Fibroblast of skin of back (primary cell): ENCODE measurements around the gene ZHX3.
A peak's percentile ranks its signal among the peaks of the same experiment; 100 is the strongest.
"Not testable (repeated sequence)": the region's sequence is repeated elsewhere in the genome, so short reads cannot be mapped to it uniquely, and the experiment has no call there.

Source experiments
- DNase-seq: peaks from one replicate; pipeline ENCODE4 v3.0.0-alpha.2; 2013

The ZHX3 gene

DNA sequence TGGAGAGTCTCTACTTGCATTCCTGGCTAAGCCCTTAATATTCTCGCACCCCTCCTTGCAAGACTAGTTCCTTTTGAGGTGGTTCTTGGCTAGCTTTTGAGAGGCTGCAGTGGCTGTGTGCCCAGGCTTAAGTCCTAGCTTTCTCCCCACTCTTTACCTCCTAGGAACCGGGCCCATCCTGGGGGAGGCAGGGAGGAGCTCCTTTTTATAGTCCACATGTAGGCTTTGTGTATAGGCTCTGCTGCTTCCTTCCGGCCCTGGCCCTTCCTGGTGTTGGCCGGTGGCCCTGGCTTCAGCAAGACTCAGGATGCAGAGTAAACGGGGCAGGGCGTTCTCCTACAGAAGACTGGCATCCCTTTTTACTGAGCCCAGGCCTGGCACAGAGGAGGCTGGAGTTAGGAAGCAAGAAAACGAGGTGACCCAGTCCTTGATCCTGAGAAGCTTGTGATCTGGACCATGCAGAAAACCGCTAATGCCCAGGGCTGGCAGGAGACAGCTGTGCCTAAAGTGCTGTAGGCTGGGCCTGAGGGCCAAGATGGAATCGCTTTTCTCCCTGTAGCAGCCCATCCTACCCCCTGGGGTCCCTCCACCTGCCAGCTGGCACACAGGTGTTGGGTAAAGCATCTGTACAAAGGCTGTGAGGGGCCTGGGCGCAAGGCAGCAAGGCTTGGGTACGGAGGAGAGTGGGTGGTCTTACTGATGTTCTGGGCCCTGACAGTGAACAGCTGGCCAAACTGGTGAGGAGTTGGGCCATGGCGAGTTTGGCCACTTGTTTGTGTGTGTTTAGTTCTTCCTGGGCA, 171.5 kb downstream of the ZHX3 start:
- DNase-seq = no peak

DNA sequence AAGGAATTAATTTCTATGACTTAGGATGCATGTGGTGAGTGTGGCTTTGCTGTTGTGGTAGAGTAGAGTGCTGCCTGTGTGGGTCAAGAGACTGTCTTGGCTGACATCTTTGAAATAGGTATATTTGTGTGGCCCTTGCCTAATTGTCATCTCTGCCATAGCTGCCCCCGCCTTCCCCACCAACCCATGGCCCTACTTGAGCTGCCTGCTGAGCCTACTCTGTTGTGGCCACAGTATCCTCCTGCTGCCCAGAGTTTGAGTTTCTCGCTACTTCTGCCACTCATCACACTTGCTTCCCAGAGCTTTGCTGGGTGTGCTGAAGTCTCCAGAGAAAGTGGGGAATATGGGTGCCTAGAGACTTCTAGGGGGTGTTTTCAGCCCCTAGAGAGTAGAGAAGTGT, 172.2 kb downstream of the ZHX3 start:
- DNase-seq = no peak

DNA sequence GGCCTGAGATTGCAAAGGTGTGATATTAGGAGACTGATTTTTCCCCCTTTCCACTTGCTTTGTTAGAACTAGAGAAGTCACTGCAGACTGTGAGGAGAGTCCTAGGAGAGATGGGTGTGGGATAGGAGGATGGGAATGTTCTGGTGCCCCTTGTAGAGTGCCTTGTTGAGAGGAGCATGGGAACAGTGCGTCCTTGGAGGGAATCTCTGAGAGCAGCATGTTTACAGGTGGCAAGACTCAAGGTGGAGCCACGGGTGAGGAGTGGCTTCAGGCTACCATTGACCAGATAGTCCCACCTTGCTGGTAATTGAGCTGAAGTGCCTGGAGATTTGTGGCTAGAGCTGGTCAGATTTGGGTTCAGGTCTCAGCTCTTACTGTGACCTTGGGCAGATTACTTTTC, 174.2 kb downstream of the ZHX3 start:
- DNase-seq = no peak

DNA sequence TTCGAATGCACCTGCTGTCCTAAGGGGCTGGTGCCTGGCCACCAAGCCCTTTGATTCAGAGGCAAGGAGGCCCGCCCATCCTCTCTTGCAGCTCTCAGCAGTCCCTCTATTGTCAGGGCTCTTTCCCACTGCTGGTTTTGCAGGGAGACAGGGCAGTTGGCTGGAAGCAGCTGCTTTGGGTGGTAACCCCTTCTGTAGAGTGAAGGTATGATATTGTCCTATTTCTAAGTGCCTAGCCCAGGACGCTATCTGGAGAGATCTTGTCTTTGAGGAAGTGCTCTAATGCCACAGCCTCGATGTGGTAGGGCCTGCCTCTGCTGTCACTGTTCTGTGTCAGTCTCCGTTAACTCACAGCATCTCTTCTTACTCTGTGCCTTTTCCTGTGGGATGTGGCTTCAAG, 174.6 kb downstream of the ZHX3 start:
- DNase-seq = no peak

DNA sequence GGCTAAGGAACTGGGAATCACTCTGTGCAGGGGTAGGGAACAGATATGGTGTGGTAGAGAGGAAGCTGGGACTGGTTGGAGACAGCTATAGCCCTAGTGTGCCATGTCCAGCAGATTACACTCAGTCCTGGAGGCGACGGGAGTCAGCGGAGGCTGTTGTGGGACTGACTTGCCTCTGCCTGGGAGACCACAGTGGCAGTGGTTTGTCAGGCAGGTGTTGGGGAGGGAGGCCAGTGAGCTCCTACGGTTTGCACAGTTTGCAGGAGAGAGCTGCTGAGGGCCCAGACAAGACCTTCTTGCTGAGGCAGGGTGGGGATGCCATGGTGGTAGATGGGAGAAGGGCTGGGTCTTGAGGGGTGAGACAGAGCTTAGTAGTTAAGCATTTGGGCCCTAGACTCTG, 175.3 kb downstream of the ZHX3 start:
- DNase-seq = no peak

DNA sequence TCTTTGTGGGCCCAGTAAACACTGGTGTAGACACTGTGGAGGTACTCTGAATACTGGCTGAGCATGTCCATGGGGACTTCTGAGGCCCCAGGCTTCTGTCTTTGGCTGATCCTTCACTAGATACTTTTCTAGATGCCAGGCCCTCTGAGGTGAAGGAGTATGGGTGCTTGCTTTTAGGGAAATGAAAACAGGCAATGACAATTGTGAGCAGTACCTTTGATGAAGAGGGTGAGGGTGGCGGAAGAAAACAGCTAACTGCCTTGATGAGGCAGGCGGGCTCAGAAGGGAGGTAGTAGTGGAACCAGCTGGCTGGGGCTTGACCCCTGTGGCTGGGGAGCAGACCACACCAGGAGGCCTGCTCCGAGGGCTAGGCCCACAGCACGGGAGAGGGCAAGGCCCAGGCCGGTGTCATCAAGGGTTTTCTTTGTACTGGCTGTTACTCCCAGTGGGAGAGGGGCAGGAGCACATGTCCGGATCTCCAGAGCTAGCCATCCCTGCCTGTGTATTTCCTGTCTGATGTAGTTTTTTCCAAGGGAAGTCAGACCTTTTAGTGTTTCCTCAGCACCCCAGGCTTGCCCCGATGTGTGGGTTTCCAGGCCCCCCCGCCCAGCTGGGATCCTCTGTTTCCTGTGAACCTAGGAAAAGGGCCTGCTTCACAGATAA, 176.2 kb downstream of the ZHX3 start:
- peak; percentile 24 for DNase-seq

DNA sequence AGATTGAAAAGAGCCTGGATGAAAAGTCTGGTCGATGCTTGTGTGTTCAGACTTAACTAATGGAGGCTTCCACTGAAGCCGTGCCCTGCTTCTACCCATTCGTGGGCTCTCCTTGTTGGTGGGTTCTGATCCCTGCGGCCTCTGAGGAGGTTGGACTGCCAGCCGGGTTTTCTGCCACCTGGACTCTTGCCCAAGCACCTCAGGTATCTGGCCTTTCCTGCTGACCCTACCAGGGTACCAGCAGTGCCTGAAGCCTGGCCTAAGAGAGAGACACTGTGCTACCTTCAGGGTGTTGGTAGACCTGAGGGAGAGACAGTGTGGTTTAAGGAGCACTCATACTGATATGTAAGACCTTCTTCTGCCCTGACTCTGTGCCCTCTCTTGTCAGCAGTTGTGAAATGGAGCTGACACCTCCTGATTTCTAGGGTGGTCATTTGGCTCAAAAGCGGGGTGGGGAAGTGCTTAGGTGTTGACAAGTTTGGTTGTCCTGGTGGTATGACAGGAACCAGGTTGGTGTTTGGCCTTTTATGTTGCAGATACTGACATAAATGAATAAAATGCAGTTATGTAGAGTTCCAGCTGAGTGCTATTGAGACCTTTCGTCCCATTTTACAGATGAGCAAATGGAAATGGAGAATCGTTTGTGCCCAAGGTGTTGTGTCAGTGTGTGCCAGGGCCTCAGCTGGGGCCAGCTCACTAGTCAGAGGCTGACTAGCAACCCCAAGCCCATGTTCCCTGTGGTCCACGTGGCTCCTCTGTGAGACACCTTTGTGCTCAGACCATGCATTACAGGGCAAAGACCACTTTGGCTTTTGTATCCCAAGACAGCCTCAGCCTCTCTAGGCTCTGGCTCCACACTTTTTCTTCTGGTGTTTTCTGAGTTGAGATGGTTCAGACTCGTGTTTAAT, 177.1 kb downstream of the ZHX3 start:
- no peak for DNase-seq

DNA sequence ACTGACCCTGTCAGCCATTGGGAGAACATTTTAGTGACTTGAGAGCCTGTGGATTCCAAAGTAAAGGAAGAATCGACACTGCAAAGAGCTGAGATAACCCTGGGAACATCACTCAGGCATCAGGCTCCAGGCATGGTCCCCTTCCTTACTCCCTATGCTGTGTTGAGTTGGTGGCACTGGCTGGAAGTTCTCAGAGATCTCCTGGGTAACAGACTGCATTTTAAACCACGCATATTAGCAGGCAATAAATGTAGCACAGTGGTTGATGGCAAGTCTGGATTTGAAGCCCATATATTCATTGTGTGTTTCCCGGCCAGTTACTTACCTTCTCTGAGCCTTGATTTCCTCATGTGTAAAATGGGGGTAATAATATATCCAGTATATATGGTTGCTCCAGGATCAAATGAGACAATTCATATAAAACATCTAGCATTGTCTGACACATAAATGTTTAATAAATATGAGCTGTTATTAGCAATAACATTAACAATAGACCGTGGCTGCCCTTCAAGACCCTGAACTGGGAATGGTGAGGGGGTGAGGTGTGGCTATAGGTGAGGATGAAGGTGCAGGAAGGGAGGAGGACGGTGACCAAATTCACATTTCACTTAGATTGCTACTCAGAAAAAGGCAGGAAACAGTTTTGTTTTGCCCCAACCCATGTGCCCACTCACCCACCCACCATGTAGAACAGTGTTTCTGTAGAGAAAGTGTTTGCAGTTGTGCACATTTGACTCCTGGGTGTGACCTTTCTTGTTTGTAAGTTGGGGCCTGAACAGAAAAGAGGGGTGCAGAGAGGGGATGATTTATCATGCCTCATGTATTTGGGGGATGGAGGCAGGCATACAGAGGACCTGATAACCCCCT, 178.1 kb downstream of the ZHX3 start:
- no peak for DNase-seq

DNA sequence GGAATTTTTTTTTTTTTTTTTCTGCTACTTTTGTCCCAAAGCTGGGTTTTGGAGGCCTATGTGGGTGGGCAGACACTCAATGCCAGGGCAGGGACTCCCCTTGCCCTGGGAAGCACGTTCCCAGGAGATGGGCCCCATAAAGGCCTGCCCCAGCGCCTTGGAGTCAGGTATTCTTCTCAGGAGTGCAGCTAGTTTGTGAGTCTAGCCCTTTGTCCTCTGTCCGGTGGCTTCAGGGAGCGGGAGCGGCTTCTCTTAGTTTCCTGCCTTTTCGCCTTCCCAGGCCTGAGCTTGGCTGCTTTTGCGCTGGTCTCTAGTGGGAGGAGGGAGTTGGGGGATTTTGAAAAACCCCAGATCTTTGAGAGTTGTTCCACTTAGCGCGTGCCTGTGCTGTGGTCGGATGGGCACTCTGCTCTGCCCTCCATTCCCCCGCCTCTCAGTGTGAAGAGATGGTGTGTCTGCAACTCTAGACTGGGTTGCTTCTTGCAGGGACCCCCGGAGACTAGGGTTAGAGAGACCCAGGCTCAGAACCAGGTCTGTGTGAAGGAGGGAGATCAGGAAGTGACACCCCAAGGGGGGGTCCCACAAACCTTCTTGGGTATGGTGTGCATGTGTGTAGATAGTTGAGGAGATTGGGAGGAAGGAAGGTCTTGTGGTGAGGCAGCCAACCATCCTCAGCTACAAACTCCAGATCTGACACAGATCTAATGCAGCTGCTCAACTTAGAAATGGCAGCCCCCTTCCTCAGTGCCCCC, 178.9 kb downstream of the ZHX3 start:
- peak; percentile 22 for DNase-seq

DNA sequence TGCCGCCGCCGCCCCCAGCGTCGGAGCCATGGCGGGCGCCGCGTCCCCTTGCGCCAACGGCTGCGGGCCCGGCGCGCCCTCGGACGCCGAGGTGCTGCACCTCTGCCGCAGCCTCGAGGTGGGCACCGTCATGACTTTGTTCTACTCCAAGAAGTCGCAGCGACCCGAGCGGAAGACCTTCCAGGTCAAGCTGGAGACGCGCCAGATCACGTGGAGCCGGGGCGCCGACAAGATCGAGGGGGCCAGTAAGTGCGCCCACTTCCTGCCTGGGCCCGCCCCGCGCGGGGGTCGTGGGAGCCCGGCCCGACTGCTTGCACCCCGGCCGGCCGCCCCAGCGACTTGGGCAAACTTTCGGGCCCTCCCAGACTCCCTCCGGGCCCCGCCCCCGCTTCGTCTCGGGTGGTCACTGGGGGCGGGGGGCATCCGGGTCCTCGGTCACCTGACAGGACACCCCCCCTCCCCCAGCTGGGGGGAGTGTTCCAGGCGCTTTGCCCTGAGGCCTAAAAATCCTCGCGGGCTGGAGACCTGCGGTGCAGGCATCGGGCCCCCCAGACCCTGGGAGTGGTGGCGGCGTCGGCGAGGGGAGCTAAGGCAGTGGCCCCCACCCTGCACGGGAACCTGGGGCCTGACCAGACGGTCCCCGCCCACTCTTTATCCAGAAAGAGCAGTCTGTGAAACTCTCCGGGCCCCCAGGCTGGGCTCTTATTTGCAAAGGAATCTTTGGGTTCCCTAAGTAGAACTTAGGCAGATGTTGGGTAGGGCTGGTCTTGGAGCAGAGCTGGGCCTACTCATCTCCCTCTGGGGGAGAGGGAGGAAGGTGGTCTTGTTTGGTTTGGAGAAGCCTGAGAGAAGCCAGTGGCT, 179.7 kb downstream of the ZHX3 start:
- peak; percentile 80 for DNase-seq

DNA sequence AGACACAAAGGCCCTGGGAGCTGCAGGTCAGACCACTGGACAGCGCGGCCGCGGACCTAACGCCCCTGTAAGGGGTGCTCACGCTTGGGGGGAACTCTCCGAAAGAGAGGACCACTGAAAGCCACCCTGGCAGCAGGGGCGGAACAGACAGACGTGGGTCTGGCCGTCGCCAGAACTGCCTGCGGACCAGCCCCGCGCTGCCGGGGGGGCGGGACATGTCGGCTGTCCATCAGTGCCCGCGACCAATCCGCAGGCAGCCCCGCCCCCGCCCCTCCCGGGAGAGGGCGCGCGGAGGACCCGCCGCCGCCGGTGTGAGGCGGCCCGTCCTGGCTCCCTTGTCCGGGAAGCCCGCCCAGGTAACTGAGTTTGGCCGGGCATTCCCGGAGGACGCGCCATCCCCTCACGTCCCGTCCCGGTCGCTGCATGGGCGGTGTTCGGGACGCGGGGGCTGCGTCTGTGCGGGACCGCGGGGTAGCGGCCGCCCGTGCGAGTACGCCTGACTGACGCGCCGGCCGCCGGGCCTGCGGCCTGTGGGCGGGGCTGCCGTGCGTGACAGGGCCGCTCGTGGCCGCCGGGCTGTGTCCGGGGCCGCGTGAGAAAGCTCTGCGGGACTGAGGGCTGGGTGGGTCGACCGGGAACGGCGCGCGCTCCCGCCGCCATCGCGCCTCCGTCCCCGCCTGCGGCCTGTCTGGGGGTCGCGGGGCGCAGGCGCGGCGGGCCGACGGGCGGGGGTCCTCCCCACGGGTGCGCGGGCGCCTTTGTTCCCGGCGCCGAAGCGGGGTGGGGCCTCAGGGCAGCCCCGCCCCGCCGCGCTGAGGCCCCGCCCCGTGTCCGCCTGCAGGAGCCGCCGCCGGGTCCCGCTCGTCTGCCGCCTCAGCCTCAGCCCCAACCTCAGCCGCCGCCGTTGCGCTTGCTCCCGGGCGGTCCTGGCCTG, 180.6 kb downstream of the ZHX3 start, which contains the start of gene PLCG1:
TSS of gene PLCG1 (plus strand) at position 864 of the 934 bp plus-strand sequence. CDS start 99 bp downstream, outside the sequence.
- peak; percentile 80 for DNase-seq

DNA sequence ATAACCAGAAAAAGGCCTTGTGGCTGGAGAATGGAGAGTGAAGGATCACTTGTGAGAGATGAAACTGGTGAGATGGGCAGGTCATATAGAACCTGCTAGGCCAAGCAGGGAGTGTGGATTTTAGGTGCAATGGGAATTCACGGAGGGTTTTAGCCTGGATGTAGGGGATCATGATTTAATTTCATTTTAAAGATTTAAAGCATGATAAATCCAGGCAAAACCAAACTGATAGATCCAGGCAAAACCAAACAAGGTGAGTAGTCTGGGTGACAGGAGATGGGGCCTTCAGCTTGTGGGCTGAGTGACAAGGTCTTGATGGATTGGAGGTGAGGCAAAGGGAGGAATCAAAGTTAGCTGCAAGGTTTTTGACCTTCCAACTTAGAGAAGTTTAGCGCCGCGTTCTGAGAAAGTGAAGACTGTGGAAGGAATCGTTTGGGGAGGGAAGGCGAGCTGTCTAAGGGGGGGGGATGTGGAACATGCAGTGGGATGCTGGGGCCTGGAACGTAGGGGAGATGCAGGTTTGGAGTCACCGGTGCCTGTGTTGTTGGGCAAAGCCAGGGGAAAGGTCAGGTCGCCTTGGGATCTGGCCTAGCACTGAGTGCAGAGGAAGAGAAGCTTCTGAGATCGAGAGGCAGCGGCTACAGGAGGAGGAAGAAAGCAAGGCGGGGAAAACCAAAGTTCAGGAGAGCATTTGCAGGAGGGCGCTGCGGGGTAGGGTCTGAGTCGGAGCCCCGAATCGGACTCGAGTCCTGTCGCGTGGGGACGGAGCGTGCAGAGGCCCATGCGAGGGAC, 181.4 kb downstream of the ZHX3 start:
- DNase-seq = no peak

DNA sequence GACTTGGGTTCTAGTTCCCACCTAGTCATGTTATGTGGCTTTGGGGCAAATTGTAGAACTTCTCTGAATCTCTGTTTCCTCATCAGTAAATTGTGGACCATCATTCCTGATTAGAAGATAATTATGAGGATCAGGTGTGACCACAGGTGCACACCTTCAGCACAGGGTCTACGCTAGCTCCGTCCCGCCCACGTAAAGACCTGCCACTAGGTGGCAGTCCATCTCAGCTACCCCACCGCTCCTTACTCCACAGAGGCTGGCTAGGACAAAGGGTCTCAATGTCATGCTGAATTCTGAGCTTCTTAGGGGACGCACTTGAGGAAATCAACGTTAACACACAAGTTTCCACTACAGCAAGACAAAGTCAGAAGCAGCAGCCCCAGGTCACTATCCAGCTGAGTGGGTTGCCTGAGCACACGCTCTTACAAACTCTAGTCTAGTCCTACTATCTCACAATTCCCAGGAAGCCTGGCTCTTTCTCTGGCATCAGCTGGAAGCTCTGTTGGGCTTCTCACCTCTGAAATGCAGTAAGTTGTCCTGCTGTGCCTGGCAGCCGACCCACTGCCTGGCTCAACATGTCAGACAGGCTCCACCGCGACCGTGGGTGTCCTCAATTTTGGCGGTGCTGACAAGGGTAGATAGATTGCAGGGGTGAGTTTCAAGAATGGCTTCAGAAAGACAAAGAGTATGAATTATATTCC, 182.2 kb downstream of the ZHX3 start:
- peak; percentile 23 for DNase-seq

DNA sequence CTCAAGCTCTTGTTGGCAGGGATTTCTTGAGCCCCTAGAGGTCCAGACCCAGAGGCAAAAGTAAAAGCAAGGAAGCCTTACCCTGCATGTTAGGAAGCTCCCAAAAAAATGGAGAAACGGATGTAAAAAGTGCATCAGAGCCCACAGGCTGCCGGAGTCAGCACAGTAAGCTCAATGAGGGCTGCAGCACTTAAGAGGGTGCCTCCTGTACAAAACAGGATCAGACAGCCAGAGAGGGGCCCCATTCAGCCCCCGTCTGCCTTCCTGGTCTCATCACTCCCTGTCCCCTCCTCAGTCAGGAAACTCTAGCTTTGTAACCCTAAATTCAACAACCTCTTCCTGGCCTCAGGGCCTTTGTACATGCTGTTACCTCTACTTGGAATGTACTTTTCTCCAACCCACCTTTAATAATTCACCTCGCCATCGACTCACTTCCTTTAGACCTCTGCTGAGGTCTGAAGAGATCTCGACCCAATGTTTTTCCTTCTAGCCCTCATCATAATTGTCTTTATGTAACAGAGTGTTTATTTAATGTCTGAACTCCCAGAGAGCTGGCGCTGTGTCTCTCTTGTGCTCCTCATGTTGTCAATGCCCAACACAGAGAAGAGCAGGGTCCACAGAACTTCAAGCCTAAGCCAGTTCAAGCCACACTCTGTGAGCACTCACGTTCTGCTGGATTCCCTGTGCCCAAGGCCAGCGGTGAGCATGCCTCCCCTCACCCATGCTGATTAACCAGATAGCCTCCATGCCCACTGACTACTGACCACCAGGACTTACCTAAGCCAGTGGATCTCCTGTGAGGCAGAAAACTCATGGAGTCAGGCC, 183.0 kb downstream of the ZHX3 start:
- no peak for DNase-seq

DNA sequence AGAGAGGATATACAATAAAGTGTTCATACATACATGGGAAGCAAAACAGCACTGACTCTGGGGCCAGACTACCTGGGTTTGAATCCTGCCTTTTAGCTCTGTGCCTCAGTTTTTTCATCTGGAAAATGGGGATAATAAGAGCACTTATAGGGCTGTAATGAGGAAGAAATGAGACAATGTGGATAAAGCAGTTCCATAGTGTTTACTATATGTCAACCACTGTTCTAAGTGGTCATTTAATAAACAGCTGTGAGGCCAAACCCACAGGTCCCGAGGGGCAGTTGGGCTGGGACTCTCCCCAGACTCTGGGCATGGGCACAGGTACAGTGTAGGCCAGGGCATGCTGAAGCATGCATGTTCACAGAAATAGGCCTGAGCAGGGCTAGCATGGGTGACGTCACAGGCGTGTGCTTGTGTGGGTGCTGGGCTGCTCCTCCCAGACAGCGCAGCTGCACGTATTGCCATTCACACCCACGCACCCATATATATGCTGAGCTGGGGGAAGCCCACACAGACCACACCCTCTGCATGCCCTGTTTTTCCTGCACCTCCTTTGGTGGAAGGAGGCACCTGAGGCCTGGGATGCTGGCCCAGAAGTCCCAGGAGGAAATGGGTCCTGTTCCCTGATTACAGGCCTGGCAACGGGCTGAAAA, 183.7 kb downstream of the ZHX3 start:
- no peak for DNase-seq

DNA sequence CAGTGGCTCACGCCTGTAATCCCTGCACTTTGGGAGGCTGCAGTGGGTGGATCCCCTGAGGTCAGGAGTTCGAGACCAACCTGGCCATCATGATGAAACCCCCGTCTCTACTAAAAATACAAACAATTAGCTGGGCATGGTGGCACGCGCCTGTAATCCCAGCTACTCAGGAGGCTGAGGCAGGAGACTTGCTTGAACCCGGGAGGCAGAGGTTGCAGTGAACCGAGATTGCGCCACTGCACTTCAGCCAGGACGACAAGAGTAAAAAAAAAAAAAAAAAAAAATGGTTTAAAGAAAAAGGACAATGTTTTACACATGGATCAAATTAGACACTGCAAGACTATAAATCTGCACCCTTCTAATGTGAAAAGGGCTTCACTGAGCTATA, 185.1 kb downstream of the ZHX3 start:
- DNase-seq = not testable (repeated sequence)
